ENCODE results near the gene RBM15.

GRCh38 chr1:110319332-110320167 is 19.6 kb upstream of the RBM15 start:
- TF ChIP-seq ZC3H10 (CRISPR knock-in tag; IDR thresholded peaks at IDR 0.05) = no peak
- no peak for TF ChIP-seq RARB (CRISPR knock-in tag; IDR thresholded peaks at IDR 0.05)
- no peak for TF ChIP-seq ZNF8 (CRISPR knock-in tag; IDR thresholded peaks at IDR 0.05)
- TF ChIP-seq ZNF70 (CRISPR knock-in tag; IDR thresholded peaks at IDR 0.05) = no peak
- TF ChIP-seq ISL1 (CRISPR knock-in tag; IDR thresholded peaks at IDR 0.05) = no peak
- no peak for TF ChIP-seq CREB5 (CRISPR knock-in tag; IDR thresholded peaks at IDR 0.05; ENCODE audit: low read depth)
- TF ChIP-seq GLIS3 (CRISPR knock-in tag; IDR thresholded peaks at IDR 0.05) = no peak
- TF ChIP-seq PATZ1 (CRISPR knock-in tag; IDR thresholded peaks at IDR 0.05; ENCODE audit: borderline replicate concordance) = no peak
- no peak for TF ChIP-seq TSHZ2 (CRISPR knock-in tag; IDR thresholded peaks at IDR 0.05)
- no peak for TF ChIP-seq ZFP30 (CRISPR knock-in tag; IDR thresholded peaks at IDR 0.05)
- no peak for TF ChIP-seq BACH2 (CRISPR knock-in tag; IDR thresholded peaks at IDR 0.05; ENCODE audit: borderline replicate concordance)
- no peak for TF ChIP-seq POU6F1 (CRISPR knock-in tag; IDR thresholded peaks at IDR 0.05; ENCODE audit: borderline replicate concordance, low read depth)

All from SK-N-SH treated with all-trans-retinoic acid at 6 μM for 48 hours (cell line).